Left ventricle myocardium superior (tissue), 1 donor: ENCODE results near the gene ADARB1. TPM values are rescaled to one million over a fixed set of nuclear protein-coding genes. Genes with fewer than 3 reads are reported as not detected.

Experiments used
- ATAC-seq: fragments of 200-7000 bp; cut with Tn5 transposase; one replicate; pipeline ENCODE4 v1.9.1; 2020; ENCODE audit warnings: mild to moderate bottlenecking, moderate library complexity
- DNase-seq: peaks from one replicate; pipeline ENCODE4 v3.0.0-alpha.2; 2020
- intact Hi-C: fragments of 100-400 bp; cut with micrococcal nuclease; formaldehyde crosslinking; loops from one replicate; pipeline ENCODE4 v1.11.0; 2022
- total RNA-seq: library from RNA; stranded (reverse); fragmentation: NEBNext Ultra II Directional; extraction: Animal tissue kit (Norgen Biotek cat#: 25700); gene quantifications from one replicate; pipeline ENCODE4 v1.2.1, GENCODE V29; 2021
- donor health status: DM: no; HTN: yes; CAD: no; lungs with severe emphysema.

Gene ADARB1
- total RNA-seq, 1 donor from 2014 or later: 13.6 TPM

- no peak for DNase-seq
- no peak for ATAC-seq
- intact Hi-C loops: no loop called here
Observed at GRCh38 chr21:45167796-45168222, 93.4 kb downstream of the ADARB1 start.

DNA sequence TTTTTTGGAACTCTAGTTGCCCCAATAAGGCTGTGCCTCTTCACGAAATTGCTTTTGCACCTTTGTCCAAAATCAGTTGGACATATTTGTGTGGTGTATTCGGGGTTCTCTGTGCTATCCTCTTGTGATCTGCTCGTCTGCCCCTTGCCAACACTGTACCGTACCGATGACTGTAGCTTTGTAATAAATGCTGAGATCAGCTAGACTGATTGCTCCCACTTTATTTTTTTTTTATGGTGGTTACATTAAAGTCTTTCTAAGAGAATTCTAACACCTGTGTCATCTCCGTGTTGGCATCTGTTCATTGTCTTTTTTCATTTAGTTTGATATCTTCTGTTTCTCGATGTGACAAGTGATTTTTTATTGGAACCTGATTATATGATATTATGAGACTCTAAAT is 94.1 kb downstream of the ADARB1 start:
- intact Hi-C loops: no loop called here
- DNase-seq (no peak), ATAC-seq (no peak)

DNA sequence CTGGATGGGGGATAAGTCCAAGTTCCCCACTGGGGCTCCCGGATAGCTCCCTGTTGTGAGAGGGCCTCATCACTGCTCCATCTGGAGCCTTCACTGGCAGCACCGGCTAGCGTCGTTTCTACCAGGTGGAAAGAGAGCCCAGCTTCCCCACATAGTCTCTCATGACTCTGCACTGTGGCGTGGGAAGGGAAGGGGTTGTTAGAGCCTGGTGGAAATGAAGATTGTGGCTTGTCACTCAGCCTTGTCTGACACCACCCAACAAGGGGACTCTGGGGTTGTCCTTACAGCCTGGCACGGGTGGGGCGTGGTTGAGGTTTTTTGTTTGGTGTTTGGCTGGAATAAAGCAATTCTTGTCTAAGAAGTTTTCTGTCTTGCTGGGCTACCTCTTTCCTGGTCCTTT is 94.6 kb downstream of the ADARB1 start:
- ATAC-seq (peak; percentile 19), DNase-seq (no peak)
- intact Hi-C loops: no loop called here

- no peak for ATAC-seq
- intact Hi-C loops: no loop called here
- DNase-seq: no peak
Observed at GRCh38 chr21:45169682-45170081, 95.3 kb downstream of the ADARB1 start.

- DNase-seq (no peak), ATAC-seq (no peak)
- intact Hi-C loops: no loop called here
Observed at GRCh38 chr21:45170987-45171386, 96.6 kb downstream of the ADARB1 start.

GRCh38 chr21:45172420-45172819 is 98.0 kb downstream of the ADARB1 start:
- intact Hi-C loops: no loop called here

DNA sequence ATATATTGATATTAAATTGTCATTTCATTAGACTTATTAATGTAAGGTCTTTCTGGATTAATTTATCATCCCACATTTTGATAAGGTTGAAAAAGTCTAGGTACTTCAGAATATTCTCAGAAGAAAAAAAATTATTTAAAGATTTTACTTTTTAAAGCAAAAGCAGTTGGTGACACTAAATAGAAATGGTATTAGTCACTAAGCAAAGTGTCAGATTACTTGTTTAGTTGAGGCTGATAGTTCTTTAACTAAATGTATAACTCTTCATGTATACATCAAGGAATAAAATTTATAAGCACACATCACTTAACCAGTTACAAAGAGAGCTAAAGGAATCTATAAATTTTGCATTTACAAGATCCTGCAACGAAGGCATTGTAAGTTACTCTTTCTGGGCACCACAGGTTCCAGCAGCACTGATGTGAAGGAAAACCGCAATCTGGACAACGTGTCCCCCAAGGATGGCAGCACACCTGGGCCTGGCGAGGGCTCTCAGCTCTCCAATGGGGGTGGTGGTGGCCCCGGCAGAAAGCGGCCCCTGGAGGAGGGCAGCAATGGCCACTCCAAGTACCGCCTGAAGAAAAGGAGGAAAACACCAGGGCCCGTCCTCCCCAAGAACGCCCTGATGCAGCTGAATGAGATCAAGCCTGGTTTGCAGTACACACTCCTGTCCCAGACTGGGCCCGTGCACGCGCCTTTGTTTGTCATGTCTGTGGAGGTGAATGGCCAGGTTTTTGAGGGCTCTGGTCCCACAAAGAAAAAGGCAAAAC is 101.1 kb downstream of the ADARB1 start:
- intact Hi-C loops: no loop called here
- no peak for DNase-seq
- no peak for ATAC-seq

More at GRCh38 chr21:45172420-45172819, 98.0 kb downstream of the ADARB1 start:
- ATAC-seq (no peak), DNase-seq (no peak)

- DNase-seq (no peak), ATAC-seq (no peak)
- intact Hi-C loops: no loop called here
Observed at GRCh38 chr21:45176141-45176540, 101.8 kb downstream of the ADARB1 start.

DNA sequence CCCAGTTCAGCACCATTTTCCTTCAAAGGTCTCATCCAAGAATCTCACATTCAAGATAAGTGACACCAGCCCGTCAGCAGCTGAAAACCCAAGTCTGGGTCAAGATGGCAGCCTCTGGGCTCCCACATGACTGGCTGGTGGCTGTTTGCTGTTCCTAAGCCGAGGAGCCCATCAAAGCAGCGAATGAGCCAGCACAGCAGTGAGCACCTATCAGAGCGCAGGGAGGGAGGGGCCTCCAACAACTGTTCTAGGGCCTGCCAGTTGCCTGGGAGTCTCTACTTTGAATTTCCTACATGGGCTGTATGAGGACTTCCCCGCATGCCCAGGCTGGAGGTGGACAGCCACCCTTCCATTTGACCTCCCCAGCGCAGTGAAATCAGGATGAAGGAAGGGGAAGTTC is 102.7 kb downstream of the ADARB1 start:
- intact Hi-C loops: no loop called here
- DNase-seq: no peak
- ATAC-seq: no peak

- DNase-seq: no peak
- intact Hi-C loops: no loop called here
- ATAC-seq: no peak
Observed at GRCh38 chr21:45178070-45178608, 103.8 kb downstream of the ADARB1 start.

GRCh38 chr21:45178971-45179370 is 104.6 kb downstream of the ADARB1 start:
- no peak for DNase-seq
- intact Hi-C loops: no loop called here
- no peak for ATAC-seq

- no peak for ATAC-seq
- no peak for DNase-seq
- intact Hi-C loops: no loop called here
Observed at GRCh38 chr21:45179568-45180245, 105.3 kb downstream of the ADARB1 start.

DNA sequence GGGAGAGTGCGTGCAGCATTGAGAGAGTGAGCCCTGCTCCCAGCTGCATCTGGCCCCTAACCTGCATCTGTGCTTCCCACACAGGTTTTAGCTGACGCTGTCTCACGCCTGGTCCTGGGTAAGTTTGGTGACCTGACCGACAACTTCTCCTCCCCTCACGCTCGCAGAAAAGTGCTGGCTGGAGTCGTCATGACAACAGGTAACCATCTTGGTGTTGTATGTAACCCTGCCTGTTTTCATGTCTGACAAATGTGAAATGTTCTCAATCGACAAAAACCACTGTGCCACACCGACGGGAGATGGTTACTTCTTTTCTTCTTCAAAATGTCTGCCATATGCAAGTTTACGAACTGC is 105.8 kb downstream of the ADARB1 start:
- intact Hi-C loops: no loop called here
- DNase-seq (no peak), ATAC-seq (no peak)

- ATAC-seq (no peak), DNase-seq (no peak)
- intact Hi-C loops: no loop called here
Observed at GRCh38 chr21:45182958-45183357, 108.6 kb downstream of the ADARB1 start.

DNA sequence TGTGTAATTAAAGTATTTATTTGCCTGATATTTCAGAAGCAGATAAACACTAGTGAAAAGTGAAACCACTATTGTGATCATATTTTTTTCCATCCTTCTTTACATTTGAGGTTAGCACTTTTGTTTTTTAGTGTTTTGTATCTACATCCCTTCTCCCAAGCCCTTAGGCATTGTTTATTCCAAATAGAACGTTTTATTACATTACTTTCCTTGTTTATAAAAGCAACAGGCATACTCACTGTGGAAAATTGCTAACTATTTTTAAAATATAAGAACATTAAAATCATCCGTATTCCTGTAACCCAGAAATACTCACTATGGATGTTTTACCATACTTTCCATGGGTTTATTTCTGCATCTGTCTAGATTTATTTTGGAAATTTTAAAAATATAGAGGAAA is 109.5 kb downstream of the ADARB1 start:
- intact Hi-C loops: no loop called here
- no peak for ATAC-seq

GRCh38 chr21:45184869-45185268 is 110.5 kb downstream of the ADARB1 start:
- intact Hi-C loops: no loop called here
- ATAC-seq (no peak), DNase-seq (no peak)

More for the DNA sequence above, 109.5 kb downstream of the ADARB1 start:
- no peak for DNase-seq

DNA sequence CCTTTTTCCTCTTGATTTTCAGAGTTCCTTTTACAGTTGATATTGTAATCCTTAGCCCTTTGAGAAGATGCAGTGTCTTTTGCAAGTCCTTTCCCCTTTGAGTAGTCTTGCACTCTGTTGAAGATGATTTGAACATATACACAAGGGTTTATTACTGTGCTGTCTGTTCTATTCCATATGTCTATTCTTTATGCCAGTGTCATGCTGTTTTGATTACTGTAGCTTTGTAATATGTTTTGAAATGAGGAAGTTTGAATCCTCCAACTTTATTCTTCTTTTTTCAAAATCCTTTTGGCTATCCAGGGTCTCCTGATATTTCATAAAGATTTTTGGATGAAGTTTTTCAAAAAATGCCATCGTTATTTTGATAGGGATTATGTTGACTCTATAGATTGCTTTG is 112.3 kb downstream of the ADARB1 start:
- ATAC-seq: no peak
- intact Hi-C loops: no loop called here

DNA sequence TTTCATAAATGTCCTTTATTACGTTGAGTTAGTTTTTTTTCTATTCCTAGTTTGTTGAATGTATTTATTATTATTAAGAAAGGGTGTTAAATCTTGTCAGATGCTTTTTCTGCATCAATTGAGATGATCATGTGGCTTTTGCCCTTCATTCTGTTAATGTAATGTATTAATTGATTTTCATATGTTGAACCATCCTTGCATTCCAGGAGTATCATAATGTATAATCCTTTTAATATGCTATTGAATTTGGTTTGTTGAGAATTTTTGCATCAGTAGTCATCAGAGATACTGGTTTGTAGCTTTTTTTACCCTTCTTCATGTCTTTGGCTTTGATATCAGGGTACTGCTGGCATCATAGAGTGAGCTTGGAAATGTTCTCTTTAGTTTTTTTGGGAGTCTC is 113.3 kb downstream of the ADARB1 start:
- ATAC-seq: no peak
- DNase-seq: no peak
- intact Hi-C loops: no loop called here

More for the DNA sequence above, 112.3 kb downstream of the ADARB1 start:
- DNase-seq: no peak

DNA sequence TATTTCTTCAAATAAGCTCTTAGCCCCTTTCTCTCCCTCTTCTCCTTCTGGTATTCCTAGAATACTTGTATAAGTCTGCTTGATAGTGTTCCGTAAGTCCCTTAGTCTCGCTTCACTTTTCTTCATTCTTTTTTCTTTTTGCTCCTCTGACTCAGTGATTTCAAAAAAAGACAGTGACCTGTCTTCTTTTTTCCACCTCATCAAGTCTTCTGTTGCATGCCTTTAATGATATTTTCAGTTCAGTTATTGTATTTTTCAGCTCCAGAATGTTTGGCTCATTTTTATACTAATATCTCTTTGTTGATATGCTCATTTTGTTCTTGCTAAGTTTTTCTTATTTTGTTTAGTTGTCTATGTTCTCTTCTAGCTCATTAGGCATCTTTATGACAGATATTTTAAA is 115.6 kb downstream of the ADARB1 start:
- intact Hi-C loops: no loop called here
- DNase-seq: no peak
- no peak for ATAC-seq

- intact Hi-C loops: no loop called here
- DNase-seq: no peak
- no peak for ATAC-seq
Observed at GRCh38 chr21:45192332-45192731, 118.0 kb downstream of the ADARB1 start.

GRCh38 chr21:45196620-45197019 is 122.2 kb downstream of the ADARB1 start:
- ATAC-seq (no peak), DNase-seq (no peak)
- intact Hi-C loops: no loop called here
